ES-I3 (cell line): ENCODE results near the gene SLC7A8.
A peak's percentile ranks its signal among the peaks of the same experiment; 100 is the strongest.

Experiments
- H3K36me3 ChIP-seq: 2 replicates; pipeline ENCODE4 v1.6.1; 2013; ENCODE audit warnings: mild to moderate bottlenecking, low read length, control low read depth, moderate library complexity; ENCODE audit not compliant: insufficient read depth
- H3K4me1 ChIP-seq: 2 replicates; pipeline ENCODE4 v1.6.1; 2013; ENCODE audit warnings: mild to moderate bottlenecking, control low read depth, low read length; ENCODE audit not compliant: insufficient read depth
- H3K9ac ChIP-seq: 2 replicates; pipeline ENCODE4 v1.6.1; 2013; ENCODE audit warnings: low read depth, mild to moderate bottlenecking, low read length, moderate library complexity
- H3K9me3 ChIP-seq: 2 replicates; pipeline ENCODE4 v1.6.1; 2013; ENCODE audit warnings: mild to moderate bottlenecking, low read length, moderate library complexity; ENCODE audit not compliant: control insufficient read depth, insufficient read depth

The SLC7A8 gene

GRCh38 chr14:23101213-23101970 is 82.1 kb downstream of the SLC7A8 start:
- H3K36me3 ChIP-seq = peaks cover 9% of the 10 kb centered on the region; the same call in 1 of the 2 replicates
- no peaks in the 10 kb centered on the region for H3K9me3 ChIP-seq
- no peak overlapping the region for H3K9ac ChIP-seq
- peaks cover 19% of the 10 kb centered on the region for H3K4me1 ChIP-seq

GRCh38 chr14:23099212-23099861 is 84.1 kb downstream of the SLC7A8 start:
- no peaks in the 10 kb centered on the region for H3K9me3 ChIP-seq
- no peak overlapping the region for H3K9ac ChIP-seq
- 0 out of 2 replicates have a peak, but pooled peaks cover 4% of the 10 kb centered on the region for H3K4me1 ChIP-seq
- H3K36me3 ChIP-seq = peaks cover 9% of the 10 kb centered on the region; the same call in 1 of the 2 replicates

- Histone ChIP-seq H3K9me3 (no peaks in the 10 kb centered on the region), H3K36me3 (peaks cover 9% of the 10 kb centered on the region; the same call in 1 of the 2 replicates), H3K4me1 (peaks cover 5% of the 10 kb centered on the region; the same call in 1 of the 2 replicates), H3K9ac (no peak overlapping the region)
These were observed 85.7 kb downstream of the SLC7A8 start for GRCh38 chr14:23097786-23098185.

GRCh38 chr14:23095196-23096108 is 88.0 kb downstream of the SLC7A8 start, which contains the start of gene C14orf119:
C14orf119 (plus strand) TSS chr14:23095505; CDS start chr14:23097659, 2,154 bp downstream.
- peaks cover 17% of the 10 kb centered on the region; the same call in 1 of the 2 replicates for H3K36me3 ChIP-seq
- peak within 1 kb of the TSS; percentile 86 for H3K9ac ChIP-seq
- H3K9me3 ChIP-seq = no peaks in the 10 kb centered on the region
- H3K4me1 ChIP-seq = peaks cover 5% of the 10 kb centered on the region; the same call in 1 of the 2 replicates

GRCh38 chr14:23094666-23095195 is 88.7 kb downstream of the SLC7A8 start, which contains the start of gene ACIN1:
ACIN1 (minus strand) TSS chr14:23095136; CDS start chr14:23095112, 24 bp downstream.
- no peaks in the 10 kb centered on the region for H3K9me3 ChIP-seq
- H3K4me1 ChIP-seq = peaks cover 5% of the 10 kb centered on the region; the same call in 1 of the 2 replicates
- peaks cover 24% of the 10 kb centered on the region for H3K36me3 ChIP-seq
- peak within 1 kb of the TSS; percentile 86 for H3K9ac ChIP-seq

- H3K4me1 ChIP-seq = peaks cover 5% of the 10 kb centered on the region; the same call in 1 of the 2 replicates
- H3K9me3 ChIP-seq = no peaks in the 10 kb centered on the region
- H3K36me3 ChIP-seq = peaks cover 29% of the 10 kb centered on the region
- peak overlapping the region; percentile 86 for H3K9ac ChIP-seq
These were observed 89.3 kb downstream of the SLC7A8 start for GRCh38 chr14:23093991-23094665.

- no peaks in the 10 kb centered on the region for H3K9me3 ChIP-seq
- H3K9ac ChIP-seq = peak overlapping the region; percentile 86; the same call in 1 of the 2 replicates
- peaks cover 28% of the 10 kb centered on the region for H3K36me3 ChIP-seq
- H3K4me1 ChIP-seq = peaks cover 5% of the 10 kb centered on the region; the same call in 1 of the 2 replicates
These were observed 89.9 kb downstream of the SLC7A8 start for GRCh38 chr14:23093526-23093925.

- peaks cover 5% of the 10 kb centered on the region; the same call in 1 of the 2 replicates for H3K4me1 ChIP-seq
- H3K9ac ChIP-seq = no peak overlapping the region
- no peaks in the 10 kb centered on the region for H3K9me3 ChIP-seq
- peaks cover 24% of the 10 kb centered on the region for H3K36me3 ChIP-seq
These were observed 90.4 kb downstream of the SLC7A8 start for GRCh38 chr14:23093104-23093503.

- Histone ChIP-seq H3K36me3 (peaks cover 24% of the 10 kb centered on the region), H3K9ac (no peak overlapping the region), H3K4me1 (peaks cover 5% of the 10 kb centered on the region; the same call in 1 of the 2 replicates), H3K9me3 (no peaks in the 10 kb centered on the region)
These were observed 91.9 kb downstream of the SLC7A8 start for GRCh38 chr14:23091294-23092225.

- H3K36me3 ChIP-seq = peaks cover 24% of the 10 kb centered on the region
- no peak overlapping the region for H3K9ac ChIP-seq
- H3K9me3 ChIP-seq = no peaks in the 10 kb centered on the region
- H3K4me1 ChIP-seq = peaks cover 5% of the 10 kb centered on the region; the same call in 1 of the 2 replicates
These were observed 93.2 kb downstream of the SLC7A8 start for GRCh38 chr14:23090254-23090636.

- H3K9ac ChIP-seq = no peak overlapping the region
- H3K4me1 ChIP-seq = peaks cover 5% of the 10 kb centered on the region; the same call in 1 of the 2 replicates
- no peaks in the 10 kb centered on the region for H3K9me3 ChIP-seq
- H3K36me3 ChIP-seq = peaks cover 24% of the 10 kb centered on the region
These were observed 93.8 kb downstream of the SLC7A8 start for GRCh38 chr14:23089498-23090253.

GRCh38 chr14:23086565-23086964 is 96.9 kb downstream of the SLC7A8 start:
- Histone ChIP-seq H3K4me1 (no peaks in the 10 kb centered on the region), H3K36me3 (peaks cover 22% of the 10 kb centered on the region), H3K9me3 (no peaks in the 10 kb centered on the region), H3K9ac (no peak overlapping the region)
